Measurements from ENCODE around the gene TBX19.

DNA sequence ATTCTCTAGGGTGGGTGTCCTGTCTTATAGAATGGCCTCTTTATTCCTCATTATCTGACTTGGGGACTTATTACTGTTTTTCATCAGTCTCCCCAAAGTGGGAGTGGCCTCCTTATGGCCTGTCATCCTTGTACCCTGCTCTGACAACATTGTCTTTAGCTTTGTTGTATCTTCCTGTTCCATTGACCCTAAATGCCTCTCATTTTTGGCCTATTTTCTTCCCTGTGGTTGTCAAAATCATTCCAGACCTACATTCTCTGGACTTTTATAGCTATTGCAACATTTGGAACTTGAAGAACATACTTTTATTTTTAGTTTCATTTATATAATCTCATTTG, 45.2 kb upstream of the TBX19 start:
- TF ChIP-seq LEF1 (IDR thresholded peaks at IDR 0.05; ENCODE audit: borderline replicate concordance): no peak
- no peak for TF ChIP-seq FOXA1 (IDR thresholded peaks at IDR 0.05)
- no peak for TF ChIP-seq FOXK2 (IDR thresholded peaks at IDR 0.05)
- no peak for TF ChIP-seq FOXM1 (IDR thresholded peaks at IDR 0.05; ENCODE audit: borderline replicate concordance)
- TF ChIP-seq ZNF384 (IDR thresholded peaks at IDR 0.05): no peak

Data from HEK293T (cell line).